OCI-LY3 (cell line): ENCODE measurements around the gene LGALS1.

Source experiments
- H2AFZ ChIP-seq: fragments of 200-600, 300-600 bp; shearing (Covaris generic); 2 replicates; pipeline ENCODE4 v1.6.0; 2014; ENCODE audit warnings: antibody characterized with exemption, low read depth, low read length
- H3K27ac ChIP-seq: fragments of 200-600, 300-600 bp; sonication (generic); 2 replicates; pipeline ENCODE4 v1.5.1; 2014; ENCODE audit warnings: mild to moderate bottlenecking, low read length, moderate library complexity, mixed read lengths
- H3K27me3 ChIP-seq: fragments of 200-600, 300-600 bp; sonication (generic); 2 replicates; pipeline ENCODE4 v1.6.1; 2014; ENCODE audit warnings: low read depth, low read length, mixed read lengths
- H3K36me3 ChIP-seq: fragments of 200-600, 300-600 bp; sonication (generic); replicated peaks from 2 replicates; pipeline ENCODE3; 2014; ENCODE audit warnings: low read depth, low read length, mixed read lengths
- H3K4me1 ChIP-seq: fragments of 300-600, 200-600 bp; sonication (generic); 2 replicates; pipeline ENCODE4 v1.6.1; 2014; ENCODE audit warnings: low read length, mixed read lengths
- H3K4me2 ChIP-seq: fragments of 200-600, 300-600 bp; sonication (generic); 2 replicates; pipeline ENCODE4 v1.6.1; 2014; ENCODE audit warnings: low read length, mixed read lengths
- H3K4me3 ChIP-seq: fragments of 300-600, 200-600 bp; sonication (generic); 2 replicates; pipeline ENCODE4 v1.5.1; 2014; ENCODE audit warnings: antibody characterized with exemption, mild to moderate bottlenecking, low read length, moderate library complexity
- H3K79me2 ChIP-seq: fragments of 300-600, 200-600 bp; shearing (Covaris generic); 2 replicates; pipeline ENCODE4 v1.6.1; 2014; ENCODE audit warnings: mild to moderate bottlenecking, low read length, mixed read lengths
- H3K9ac ChIP-seq: fragments of 300-600, 200-600 bp; shearing (Covaris generic); 2 replicates; pipeline ENCODE4 v1.6.0; 2014; ENCODE audit warnings: mild to moderate bottlenecking, low read length, moderate library complexity
- H3K9me3 ChIP-seq: fragments of 200-600, 300-600 bp; shearing (Covaris generic); 2 replicates; pipeline ENCODE4 v1.6.1; 2014; ENCODE audit warnings: low read length, mixed read lengths; ENCODE audit not compliant: insufficient read depth
- H4K20me1 ChIP-seq: fragments of 200-600, 300-600 bp; sonication (generic); 2 replicates; pipeline ENCODE4 v1.6.1; 2016; ENCODE audit warnings: low read length, mixed read lengths; ENCODE audit not compliant: insufficient read depth
- EZH2phosphoT487 ChIP-seq: fragments of 200-600 bp; shearing (Covaris generic); IDR thresholded peaks from 2 replicates; pipeline ENCODE4 v1.6.1; 2018; ENCODE audit warnings: antibody characterized with exemption, mixed run types, low read depth
- TF ChIP-seq, protein P1 (sequence below): fragments of 200-600, 300-600 bp; sonication (generic); IDR thresholded peaks from 2 replicates; pipeline ENCODE4 v1.5.1; 2014; ENCODE audit warnings: antibody characterized with exemption, low read length, low read depth

Gene LGALS1

DNA sequence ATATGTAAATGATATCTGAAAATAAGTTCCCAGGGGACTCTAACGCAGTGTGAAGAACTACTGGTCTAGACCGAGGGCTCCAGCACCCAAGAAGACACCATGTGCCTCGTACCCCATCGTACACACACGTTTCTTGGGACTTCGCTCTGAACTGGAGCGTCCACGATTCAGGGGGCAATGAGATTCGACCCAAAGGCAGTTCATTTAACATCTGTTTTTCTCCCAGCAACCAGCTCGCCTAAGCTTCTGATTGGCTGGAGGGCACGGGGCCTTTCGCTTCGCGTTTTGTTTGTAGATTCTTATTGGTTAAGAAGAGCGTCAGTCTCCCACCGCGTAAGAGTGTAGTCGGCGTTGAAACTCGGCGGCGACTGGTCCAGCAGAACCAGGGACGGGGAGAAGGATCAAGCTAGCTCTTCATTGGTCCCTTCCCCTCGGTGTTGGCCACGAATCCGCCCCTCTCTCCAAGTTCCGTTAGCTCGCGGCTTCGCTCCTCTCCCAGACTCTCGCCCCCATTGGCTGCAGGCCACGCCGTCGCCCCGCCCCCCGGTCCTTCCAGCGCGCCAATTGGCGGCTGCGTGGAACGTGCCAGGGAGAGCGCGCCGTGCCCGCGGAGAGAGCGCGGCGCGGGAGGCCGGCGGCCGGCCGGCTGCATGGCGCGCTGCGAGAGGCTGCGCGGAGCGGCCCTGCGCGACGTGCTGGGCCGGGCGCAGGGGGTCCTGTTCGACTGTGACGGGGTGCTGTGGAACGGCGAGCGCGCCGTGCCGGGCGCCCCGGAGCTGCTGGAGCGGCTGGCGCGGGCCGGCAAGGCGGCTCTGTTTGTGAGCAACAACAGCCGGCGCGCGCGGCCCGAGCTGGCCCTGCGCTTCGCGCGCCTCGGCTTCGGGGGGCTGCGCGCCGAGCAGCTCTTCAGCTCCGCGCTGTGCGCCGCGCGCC is 17.0 kb upstream of the LGALS1 start, which contains the start of gene PDXP:
Gene PDXP, plus strand, starts transcription at position 591 of the 933 bp plus-strand sequence. Its CDS starts 60 bp downstream, at position 651.
- H4K20me1 ChIP-seq: peaks cover 31% of the 10 kb centered on the region
- peaks cover 47% of the 10 kb centered on the region for H3K79me2 ChIP-seq
- H3K36me3 ChIP-seq: peaks cover 26% of the 10 kb centered on the region
- H2AFZ ChIP-seq: peak within 1 kb of the TSS; percentile 76
- H3K27ac ChIP-seq: peak within 1 kb of the TSS; percentile 65
- peaks cover 34% of the 10 kb centered on the region for H3K4me1 ChIP-seq
- no peaks in the 10 kb centered on the region for H3K27me3 ChIP-seq
- peak within 1 kb of the TSS; percentile 90 for H3K4me3 ChIP-seq
- peak within 1 kb of the TSS; percentile 88 for H3K9ac ChIP-seq
- H3K4me2 ChIP-seq: peak within 1 kb of the TSS; percentile 97
- no peaks in the 10 kb centered on the region for H3K9me3 ChIP-seq
- TF ChIP-seq, protein P1, sequence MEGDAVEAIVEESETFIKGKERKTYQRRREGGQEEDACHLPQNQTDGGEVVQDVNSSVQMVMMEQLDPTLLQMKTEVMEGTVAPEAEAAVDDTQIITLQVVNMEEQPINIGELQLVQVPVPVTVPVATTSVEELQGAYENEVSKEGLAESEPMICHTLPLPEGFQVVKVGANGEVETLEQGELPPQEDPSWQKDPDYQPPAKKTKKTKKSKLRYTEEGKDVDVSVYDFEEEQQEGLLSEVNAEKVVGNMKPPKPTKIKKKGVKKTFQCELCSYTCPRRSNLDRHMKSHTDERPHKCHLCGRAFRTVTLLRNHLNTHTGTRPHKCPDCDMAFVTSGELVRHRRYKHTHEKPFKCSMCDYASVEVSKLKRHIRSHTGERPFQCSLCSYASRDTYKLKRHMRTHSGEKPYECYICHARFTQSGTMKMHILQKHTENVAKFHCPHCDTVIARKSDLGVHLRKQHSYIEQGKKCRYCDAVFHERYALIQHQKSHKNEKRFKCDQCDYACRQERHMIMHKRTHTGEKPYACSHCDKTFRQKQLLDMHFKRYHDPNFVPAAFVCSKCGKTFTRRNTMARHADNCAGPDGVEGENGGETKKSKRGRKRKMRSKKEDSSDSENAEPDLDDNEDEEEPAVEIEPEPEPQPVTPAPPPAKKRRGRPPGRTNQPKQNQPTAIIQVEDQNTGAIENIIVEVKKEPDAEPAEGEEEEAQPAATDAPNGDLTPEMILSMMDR: no peak
- no peak for TF ChIP-seq EZH2phosphoT487

DNA sequence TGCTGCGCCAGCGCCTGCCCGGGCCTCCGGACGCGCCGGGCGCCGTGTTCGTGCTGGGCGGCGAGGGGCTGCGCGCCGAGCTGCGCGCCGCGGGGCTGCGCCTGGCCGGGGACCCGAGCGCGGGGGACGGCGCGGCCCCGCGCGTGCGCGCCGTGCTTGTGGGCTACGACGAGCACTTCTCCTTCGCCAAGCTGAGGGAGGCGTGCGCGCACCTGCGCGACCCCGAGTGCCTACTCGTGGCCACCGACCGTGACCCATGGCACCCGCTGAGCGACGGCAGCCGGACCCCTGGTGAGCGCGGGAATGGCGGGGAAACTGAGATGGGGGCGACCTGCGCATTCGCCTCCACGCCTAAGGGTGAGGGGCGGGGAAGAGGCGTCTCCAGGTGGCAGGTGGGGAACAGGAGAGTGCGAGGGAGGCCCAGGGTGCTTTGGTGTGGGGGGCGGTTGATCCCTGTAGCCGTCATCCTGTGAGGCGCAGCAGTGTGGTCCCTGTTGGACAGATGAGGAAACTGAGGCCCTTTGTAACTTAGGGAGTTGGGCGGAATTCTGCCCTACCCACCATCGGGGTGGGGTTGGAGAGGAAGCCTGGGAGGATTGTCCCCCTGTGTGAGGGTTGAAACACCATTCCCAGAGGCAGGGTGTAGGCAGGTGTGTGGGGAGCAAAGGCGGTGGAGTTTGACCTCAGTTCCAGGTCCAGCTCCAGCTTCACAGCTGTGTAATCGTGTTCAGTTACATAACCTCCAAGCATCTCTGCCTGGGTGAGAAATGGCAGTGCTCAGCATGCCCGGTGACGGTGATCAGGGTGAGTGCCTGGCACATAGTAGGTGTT is 16.2 kb upstream of the LGALS1 start:
- Histone ChIP-seq H3K79me2 (peaks cover 55% of the 10 kb centered on the region), H3K4me1 (peaks cover 34% of the 10 kb centered on the region), H3K27ac (peak overlapping the region; percentile 41), H2AFZ (no peak overlapping the region), H4K20me1 (peaks cover 31% of the 10 kb centered on the region), H3K27me3 (no peaks in the 10 kb centered on the region), H3K36me3 (peaks cover 23% of the 10 kb centered on the region), H3K9ac (peak overlapping the region; percentile 88), H3K4me3 (peak overlapping the region; percentile 90), H3K4me2 (peak overlapping the region; percentile 97), H3K9me3 (no peaks in the 10 kb centered on the region)
- TF ChIP-seq, protein P1: no peak
- TF ChIP-seq EZH2phosphoT487: no peak

DNA sequence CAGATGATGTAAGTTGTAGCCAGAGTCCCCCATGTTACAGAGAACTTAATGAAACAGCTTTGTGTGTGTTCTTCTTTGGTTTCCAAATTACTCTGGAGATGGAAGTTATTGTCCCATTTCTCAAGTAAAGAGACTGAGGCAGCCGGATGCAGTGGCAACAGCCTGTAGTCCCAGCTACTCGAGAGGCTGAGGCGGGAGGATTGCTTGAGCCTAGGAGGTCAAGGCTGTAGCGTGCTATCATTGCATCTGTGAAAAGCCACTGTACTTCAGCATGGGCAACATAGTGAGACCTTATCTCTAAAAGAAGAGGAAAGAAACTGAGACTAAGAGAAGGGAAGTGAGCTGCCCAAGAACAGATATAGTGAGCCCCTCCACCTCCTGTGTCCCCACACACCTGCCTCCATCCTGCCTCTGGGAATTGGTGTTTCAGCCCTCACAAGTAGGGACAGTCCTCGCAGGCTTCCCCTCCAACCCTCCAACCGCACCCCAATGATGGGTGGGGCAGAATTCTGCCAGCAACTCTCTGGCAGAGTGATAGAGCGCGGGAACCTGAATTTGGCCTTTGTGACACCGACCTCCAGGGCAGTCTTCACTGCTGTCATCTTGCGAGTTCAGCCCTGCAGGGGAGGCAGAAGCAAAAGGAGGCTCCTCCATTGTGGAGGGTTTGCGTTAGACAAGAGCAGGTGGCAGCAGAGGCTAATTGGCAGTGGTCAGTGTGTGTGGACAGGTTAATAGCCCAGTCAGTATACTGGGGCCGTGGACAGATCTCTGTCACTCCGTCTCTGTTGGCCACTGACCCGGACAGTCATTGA is 15.3 kb upstream of the LGALS1 start:
- Histone ChIP-seq H3K9ac (peak overlapping the region; percentile 88), H3K4me1 (peaks cover 34% of the 10 kb centered on the region), H2AFZ (no peak overlapping the region), H3K9me3 (no peaks in the 10 kb centered on the region), H3K36me3 (peaks cover 23% of the 10 kb centered on the region), H3K27me3 (no peaks in the 10 kb centered on the region), H3K4me3 (peak overlapping the region; percentile 90), H3K4me2 (peak overlapping the region; percentile 97), H4K20me1 (peaks cover 40% of the 10 kb centered on the region), H3K79me2 (peaks cover 63% of the 10 kb centered on the region), H3K27ac (peak overlapping the region; percentile 41)
- TF ChIP-seq EZH2phosphoT487: no peak
- TF ChIP-seq, protein P1: no peak
